HG03520 (cell line): ENCODE results near the gene ADAMTS13.
"Not testable (repeated sequence)": the region's sequence is repeated elsewhere in the genome, so short reads cannot be mapped to it uniquely, and the experiment has no call there.

Source experiments
- ATAC-seq: cut with Tn5 transposase; IDR thresholded peaks from one replicate; pipeline ENCODE4 v1.9.1; 2021; ENCODE audit warnings: mild to moderate bottlenecking, moderate library complexity; ENCODE audit not compliant: unreplicated experiment

Gene ADAMTS13

DNA sequence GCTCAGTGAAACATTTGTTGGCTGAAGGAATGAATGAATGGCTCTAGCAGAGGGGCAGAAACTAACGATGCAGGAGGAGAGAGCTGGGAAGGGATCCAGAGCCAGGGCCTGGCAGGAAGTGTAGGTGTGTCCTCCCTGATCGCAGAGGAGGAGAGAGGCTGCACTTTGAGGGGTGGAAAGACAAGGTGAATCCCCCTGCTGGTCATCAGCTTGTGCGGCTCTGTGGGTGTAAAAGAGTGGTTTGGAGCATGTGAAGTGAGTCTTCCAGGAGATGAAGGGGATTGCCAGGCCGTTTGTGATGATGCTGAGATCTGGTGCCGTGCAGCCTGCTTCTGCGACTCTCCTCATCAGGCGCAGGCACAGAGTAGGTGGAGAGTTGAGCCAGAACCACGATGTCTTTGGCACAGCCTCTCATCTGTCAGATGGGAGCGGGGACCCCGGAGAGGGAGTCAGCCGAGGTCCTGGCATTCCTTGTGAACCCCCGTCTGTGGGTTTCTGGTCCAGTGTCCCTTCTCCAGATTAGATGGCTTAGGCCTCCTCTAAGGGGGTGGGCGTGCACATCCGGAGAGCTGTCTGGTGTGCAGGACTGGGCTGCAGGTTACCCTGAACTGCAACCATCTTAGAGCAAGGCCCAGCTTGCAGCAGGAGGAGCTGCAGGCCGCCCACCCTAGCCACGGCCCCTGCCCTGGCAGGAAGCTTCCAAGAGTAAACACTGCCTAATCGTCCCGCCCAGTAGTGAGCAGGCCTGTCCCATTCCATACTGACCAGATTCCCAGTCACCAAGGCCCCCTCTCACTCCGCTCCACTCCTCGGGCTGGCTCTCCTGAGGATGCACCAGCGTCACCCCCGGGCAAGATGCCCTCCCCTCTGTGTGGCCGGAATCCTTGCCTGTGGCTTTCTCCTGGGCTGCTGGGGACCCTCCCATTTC lies at the start of gene ADAMTS13:
Gene ADAMTS13 (plus strand): TSS at position 753 of the 928 bp plus-strand sequence. CDS start 77 bp downstream, at position 830.
- no peak for ATAC-seq

DNA sequence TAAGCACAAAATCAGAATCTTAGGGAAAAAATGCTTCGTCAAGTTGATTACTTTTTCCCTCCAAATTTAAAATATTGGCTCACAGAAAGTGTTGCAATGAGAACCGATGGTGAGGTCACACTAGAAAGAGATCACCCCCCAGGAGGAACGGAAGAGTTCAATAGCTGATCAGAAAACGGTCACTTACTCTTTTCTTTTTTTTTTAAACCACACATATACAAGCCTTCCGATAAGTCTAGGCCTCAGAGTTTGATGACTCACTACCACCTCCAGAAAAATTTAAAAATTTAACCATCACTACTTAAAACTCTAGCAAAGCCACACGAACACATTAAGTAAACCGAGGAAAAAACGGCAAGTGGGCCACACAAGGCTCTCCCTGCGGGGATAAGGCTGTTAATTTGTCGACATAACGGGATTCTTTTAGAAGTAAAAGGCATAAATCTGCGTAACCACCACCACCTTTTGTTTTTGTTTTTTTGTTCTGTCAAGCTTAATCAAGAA lies 47.5 kb upstream of the ADAMTS13 start:
- ATAC-seq, result no peak

DNA sequence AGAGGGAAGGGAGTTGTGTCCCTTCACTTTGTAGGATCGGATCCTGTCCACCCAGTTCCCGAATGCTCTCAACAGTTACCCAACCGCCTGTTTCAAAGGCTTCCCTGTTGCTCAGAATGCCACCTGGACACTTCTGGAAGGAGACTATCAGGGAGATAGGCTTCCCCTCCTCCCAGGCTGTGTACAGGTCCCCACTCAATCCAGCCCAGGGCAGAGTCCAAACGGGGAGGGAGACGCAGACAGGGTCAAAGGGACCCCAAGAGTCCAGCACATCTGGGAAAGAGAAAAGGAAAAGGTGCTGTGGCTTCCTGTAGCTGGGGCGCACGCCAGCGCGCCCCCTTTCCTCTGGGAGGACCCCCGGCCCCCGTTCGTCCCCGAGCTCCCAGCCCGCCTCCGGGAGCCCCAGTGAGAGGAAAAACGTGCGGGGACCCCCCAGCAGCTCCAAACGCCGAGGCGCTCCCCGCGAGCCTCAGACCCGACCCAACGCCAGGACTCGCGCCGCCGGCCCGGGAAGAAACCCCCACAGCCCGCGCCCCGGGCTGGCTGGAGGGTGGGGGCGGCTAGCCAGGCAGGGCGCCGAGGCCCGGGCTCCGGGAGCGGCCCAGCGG lies 46.9 kb upstream of the ADAMTS13 start:
- ATAC-seq, result peak; percentile 18

DNA sequence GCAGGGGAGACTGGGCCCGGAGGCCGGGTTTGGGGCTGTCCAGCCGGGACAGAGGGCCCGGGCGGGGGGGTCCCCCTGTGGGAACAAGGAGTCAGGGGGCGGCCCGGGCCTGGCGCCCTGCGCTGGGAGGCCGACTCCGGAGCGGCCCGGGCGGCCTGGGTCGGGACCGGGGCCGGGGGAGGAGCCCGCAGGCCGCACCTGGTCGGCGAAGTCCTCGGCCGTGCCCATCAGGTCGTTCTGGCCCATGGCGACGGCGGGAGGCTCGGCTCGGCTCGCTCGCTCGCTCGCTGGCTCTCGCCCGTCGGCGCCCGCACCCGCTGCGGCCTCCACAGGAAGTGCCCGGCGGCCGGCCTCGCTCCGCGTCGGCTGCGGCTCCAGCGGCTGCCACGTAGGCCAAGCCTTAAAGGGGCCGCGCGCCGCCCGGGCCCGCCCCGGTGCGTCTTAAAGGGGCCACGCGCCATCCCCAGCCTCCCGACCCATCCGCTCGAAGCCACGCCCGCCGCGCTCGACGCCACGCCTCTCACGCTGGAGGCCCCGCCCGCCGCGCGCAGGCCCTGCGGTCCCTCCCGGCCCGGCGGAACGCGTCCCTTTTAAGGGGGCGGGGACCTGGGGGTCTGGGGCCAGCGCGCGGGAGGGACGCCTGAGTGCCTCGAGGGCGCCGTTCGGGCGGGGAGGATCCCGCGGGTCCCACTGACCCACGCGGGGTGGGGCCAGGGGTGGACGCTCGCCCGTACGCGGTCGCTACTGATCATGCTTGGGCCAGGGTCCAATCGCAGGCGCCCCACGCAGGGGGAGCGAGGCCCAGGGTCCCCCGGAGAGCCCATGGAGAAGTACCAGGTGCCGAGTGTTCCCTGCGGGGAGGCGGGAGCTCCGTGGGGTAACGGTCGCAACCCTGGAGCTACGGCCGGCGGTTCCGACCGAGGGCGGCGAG lies 46.2 kb upstream of the ADAMTS13 start, which contains the start of the genes STKLD1 and SURF4:
Gene STKLD1 (plus strand): TSS at position 643 of the 931 bp plus-strand sequence. CDS start 108 bp downstream, at position 751.
Gene SURF4 (minus strand): TSS at position 337 of the 931 bp plus-strand sequence. CDS start 91 bp downstream, at position 246.
- ATAC-seq, result peak; percentile 84

DNA sequence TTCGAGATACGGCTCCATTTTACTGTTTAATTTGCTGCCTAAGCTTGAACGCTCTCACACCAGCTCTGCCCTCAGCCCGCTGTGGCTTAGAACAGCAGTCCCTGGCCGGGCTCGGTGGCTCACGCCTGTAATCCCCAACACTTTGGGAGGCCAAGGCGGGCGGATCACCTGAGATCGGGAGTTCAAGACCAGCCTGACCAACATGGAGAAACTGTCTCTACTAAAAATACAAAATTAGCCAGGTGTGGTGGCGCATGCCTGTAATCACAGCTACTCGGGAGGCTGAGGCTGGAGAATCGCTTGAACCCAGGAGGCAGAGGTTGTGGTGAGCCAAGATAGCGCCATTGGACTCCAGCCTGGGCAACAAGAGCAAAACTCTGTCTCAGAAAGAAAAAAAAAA lies 44.9 kb upstream of the ADAMTS13 start:
- not testable (repeated sequence) for ATAC-seq

GRCh38 chr9:133377721-133378216 lies 44.4 kb upstream of the ADAMTS13 start:
- ATAC-seq, result no peak

- ATAC-seq, result no peak
Observed at GRCh38 chr9:133378408-133378962, 43.7 kb upstream of the ADAMTS13 start.

DNA sequence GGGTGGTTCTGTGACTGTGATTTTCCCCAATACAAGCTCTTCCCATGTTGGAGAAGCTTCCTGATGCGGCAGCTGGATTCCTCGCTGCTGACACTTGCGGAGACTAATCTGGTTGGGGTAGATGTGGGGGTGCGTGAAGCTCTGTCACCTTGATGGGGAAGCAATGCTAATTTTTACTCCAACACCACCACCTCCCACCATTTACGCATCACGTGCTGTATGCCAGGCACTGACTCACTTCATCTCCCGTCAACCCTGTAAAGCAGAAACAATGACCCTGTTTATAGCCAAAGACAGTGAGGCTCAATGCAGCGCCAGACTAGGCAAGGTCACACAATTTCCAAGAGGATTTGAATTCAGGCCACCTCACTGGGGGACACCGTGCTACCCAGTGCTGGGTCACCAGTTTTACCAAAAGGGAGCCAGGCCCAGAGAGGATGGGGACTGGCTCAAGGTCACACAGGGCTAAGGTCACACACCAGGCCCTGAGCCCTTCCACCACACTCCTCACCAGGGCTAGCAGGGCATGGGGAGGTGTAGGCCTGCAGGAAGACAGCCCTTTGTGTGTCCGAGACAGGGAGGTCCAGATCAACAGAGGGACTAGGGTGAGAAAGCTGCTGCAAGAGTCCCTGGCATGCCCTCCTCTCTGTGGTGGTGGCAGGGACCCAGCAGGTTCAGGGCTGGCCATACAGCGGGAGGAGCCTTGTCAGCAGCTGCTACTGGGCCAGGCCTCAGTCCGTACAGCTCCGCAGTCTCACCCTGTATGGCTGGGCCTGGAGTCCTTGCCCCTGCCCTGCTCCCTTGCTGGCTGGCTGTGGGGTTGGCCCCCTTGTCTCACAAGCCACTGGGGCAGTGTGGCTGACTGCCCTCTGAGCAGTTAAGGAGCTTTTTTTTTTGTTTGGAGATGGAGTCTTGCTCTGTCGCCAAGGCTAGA lies 42.7 kb upstream of the ADAMTS13 start:
- no peak for ATAC-seq

GRCh38 chr9:133380734-133381133 lies 41.4 kb upstream of the ADAMTS13 start:
- ATAC-seq, result no peak

DNA sequence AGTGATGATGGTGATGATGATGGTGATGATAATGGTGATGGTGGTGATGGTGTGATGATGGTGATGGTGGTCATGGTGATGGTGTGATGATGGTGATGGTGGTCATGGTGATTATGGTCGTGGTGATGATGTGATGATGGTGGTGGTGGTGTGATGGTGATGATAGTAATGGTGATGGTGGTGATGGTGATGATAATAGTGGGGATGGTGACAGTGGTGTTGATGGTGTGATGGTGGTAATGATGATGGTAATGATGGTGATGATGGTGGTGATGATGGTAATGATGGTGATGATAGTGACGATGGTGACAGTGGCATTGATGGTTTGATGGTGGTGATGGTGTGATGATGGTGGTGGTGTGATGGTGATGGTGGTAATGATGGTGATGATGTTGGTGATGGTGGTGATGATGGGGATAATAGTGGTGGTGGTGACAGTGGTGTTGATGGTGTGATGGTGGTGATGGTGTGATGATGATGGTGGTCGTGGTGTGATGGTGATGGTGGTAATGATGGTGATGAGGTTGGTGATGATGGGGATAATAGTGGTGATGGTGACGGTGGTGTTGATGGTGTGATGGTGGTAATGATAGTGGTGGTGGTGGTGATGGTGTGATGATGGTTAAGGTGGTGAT lies 39.5 kb upstream of the ADAMTS13 start:
- ATAC-seq, result no peak

- no peak for ATAC-seq
Observed at GRCh38 chr9:133383438-133383837, 38.7 kb upstream of the ADAMTS13 start.

GRCh38 chr9:133384736-133385321 lies 37.3 kb upstream of the ADAMTS13 start:
- ATAC-seq, result no peak

DNA sequence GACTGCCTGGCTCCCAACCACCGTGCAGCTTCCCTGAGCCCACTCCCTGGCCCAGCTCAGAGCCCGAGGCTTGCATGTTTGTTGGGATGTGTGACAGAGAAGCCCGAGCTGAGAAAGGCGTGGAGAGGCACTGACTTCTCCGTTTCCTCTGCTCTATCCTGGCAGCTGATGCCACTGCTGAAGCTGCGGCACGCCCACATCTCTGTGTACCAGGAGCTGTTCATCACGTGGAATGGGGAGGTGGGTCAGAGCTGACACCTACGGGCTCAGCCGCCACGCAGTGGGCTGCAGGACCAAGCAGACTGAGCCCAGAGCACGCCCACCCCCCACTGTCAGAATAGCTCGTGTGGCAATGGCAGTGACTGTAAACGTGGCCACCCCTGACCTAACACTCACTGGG lies 36.7 kb upstream of the ADAMTS13 start:
- no peak for ATAC-seq

DNA sequence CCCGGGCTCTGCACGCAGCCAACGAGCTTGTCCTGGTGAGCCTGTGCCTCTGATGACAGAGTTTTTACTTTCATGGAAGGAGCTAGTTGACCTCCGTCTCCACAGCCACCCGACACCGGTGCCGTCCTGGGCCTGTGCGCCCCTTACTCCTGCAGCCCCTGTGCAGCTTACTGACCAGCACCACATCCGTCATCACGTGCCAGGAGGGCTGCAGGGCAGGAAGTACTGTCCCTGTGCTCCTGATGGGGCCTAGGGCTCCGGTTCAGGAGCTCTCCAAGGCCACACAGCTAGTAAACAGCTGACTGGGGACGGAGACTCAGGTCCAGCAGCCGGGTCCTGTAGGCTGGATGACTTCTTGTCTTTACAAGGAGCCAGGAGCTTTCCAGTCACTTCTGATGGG lies 35.8 kb upstream of the ADAMTS13 start:
- no peak for ATAC-seq

DNA sequence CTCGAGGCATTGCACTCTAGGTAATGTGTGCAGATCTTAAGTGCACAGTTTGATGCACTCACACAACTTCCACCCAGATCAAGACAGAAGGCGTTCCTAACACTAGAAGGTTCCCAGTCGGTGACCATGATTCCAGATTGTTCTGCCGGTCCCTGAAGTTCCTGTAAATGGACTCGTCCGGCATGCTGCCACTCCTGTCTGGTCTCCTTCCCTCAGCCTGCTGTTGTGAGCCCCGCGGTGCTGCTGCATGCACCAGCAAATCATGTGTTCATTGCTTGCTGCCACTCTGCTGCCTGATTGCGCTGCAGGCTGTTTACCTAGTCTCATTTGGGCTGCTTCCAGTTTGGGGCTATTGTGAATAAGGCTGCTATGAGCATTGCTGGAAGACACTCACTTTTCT lies 34.5 kb upstream of the ADAMTS13 start:
- no peak for ATAC-seq

DNA sequence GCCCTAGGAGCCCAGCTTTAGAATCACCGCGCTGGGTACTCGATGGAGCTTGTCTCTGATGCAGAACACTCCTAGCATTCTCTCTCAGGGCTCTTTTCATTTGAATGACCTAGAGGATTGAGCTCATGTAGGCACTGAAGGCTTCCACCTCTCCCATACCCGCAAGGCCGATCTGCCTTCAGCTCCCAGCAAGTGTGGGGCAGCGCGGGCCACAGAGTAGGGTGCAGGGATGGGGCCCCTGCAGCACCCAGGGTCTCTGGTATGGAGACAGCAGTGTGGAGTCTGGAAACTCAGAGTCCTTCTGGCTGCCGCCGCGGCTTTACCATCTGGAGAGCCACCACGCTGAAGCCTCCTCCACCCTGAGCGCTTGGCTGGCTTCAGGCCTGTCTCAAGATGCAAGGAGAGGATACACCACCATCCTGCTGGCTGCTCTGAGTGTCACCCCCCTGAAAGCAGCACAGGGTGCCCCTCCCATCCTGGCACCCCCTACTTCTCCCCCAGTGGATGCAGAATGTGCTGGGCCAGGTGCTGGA lies 33.1 kb upstream of the ADAMTS13 start:
- ATAC-seq, result no peak

GRCh38 chr9:133389562-133389961 lies 32.6 kb upstream of the ADAMTS13 start:
- no peak for ATAC-seq

DNA sequence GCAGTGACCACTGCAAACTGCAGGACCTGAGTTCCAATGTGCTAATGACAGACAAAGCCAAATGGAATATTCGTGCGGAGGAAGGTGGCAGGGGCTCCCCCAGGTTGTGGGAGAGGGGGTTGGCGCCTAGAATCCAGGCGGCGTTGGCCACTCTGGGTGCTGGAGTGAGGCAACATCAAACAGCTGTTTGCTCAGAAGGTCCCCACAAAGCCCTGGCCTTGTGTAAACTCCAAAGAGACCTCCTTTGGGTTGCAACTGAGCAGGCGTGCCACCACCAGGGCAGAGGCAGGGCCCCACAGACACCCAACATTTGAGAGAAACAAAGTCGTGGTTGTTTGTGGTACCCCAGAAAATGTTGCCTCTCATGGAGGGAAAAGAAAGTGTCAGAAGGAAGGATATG lies 31.5 kb upstream of the ADAMTS13 start:
- no peak for ATAC-seq
